Measurements from ENCODE around the gene FIZ1.

Gene FIZ1

DNA sequence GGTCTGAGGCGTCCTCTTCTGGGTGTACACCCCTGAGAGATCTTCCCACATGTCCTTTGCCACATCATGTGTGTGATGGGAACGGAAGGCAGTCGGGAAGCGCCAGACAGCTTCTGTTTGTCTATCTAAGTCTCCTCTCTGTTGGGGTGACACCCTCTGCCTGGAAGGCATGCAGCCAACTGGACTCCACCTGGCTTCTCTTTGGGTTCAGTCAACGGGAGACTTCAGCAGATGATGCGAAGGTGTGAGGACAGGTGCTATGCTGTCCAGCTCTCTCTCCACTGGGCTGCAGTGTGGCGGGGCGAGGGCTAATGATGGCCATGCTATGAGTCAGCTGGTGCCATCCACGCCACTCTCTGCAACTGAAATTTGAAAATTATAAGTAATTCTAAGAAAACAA, 39.6 kb downstream of the FIZ1 start:
- no peak for DNase-seq (ENCODE audit: low read depth in 1 of 2, low spot score in 1 of 2)
- TF ChIP-seq JUND (IDR thresholded peaks at IDR 0.05; ENCODE audit: low read depth): no peak
- in situ Hi-C loops (cut with HindIII; ENCODE audit: low pct_unique_long_range_greater_than_20kb, low sequenced_read_pairs): no loop called here

DNA sequence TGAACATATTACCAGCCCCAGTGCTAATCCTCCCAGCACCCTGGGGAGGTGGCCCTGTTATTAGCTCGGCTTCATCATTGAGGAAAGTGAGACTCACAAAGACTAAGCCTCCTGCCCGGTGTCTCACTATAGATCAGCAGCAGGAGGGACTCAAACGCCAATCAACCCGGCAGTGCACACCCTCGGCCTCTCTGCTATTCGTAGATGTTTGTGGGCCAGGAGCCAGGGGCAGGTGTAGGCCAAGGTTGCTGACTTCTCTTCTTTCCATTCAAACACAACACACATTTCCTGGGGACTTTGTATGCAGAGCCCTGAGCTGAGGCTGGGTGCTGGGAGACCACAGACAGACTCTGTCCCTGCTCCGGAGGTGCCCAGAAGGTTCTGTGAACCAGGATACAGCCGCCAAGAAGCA, 44.6 kb downstream of the FIZ1 start:
- no peak for DNase-seq (ENCODE audit: low read depth in 1 of 2, low spot score in 1 of 2)
- in situ Hi-C loops (cut with HindIII; ENCODE audit: low pct_unique_long_range_greater_than_20kb, low sequenced_read_pairs): no loop called here
- no peak for TF ChIP-seq JUND (IDR thresholded peaks at IDR 0.05; ENCODE audit: low read depth)

DNA sequence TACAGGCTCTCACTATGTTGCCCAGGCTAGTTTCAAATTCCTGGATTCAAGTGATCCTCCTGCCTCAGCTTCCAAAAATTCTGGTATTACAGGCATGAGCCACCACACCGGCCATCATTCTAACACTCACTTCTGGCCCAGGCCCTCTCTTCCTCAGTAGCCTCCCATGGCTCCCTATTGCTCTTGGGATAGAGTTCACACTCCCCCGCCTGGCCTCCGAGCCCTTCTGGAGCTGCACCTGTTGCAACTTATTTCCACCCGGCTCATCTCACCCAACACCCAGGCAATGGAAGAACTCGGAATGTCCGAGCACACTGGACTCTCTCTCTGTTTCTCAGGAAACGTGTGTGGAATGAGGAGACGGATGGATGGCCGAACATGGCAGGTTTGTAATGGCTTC, 45.0 kb downstream of the FIZ1 start:
- TF ChIP-seq JUND (IDR thresholded peaks at IDR 0.05; ENCODE audit: low read depth): no peak
- DNase-seq (ENCODE audit: low read depth in 1 of 2, low spot score in 1 of 2): no peak
- in situ Hi-C loops (cut with HindIII; ENCODE audit: low pct_unique_long_range_greater_than_20kb, low sequenced_read_pairs): no loop called here

DNA sequence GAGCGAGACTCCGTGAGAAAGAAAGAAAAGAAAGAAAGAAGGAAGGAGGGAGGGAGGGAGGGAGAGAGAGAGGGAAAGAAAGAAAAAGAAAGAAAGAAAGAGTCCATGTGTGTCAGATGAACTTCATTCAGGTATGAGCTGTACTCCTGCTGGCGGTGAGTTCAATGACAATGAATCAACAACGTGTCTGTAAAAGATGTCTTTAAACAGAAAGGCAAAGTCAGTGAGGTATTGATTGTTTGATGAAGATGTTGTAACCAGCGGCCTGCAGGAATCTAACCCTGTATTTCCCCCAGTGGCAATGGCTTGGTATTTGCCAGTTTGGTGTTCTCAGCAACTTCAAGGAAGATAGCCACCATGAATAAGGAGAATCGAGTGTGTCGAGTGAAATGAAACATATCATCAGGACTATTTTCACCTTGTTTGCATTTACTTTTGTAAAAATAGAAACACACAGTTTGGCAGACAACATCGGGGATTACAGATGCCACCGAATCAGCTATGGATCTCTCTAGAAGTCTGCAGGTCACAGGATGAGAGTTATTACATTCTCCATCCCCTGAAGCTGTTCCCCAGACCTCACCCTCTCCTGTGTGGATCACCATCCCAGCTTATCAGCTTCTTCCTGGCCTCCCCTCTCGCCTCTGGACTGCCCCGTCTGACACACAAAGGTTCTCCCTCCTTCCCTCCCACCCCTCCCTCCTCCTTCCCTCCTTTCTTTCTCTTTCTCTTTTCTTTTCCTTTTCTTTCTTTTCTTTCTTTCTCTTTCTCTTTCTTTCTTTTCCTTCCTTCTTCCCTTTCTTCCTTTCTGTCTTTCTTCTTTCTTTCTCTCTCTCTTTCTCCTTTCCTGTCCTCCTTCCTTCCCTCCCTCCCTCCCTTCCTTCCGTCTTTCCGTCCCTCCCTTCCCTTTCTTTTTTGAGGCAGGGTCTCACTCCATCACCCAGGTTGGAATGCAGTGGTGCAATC, 45.8 kb downstream of the FIZ1 start:
- in situ Hi-C loops (cut with HindIII; ENCODE audit: low pct_unique_long_range_greater_than_20kb, low sequenced_read_pairs): no loop called here
- no peak for DNase-seq (ENCODE audit: low read depth in 1 of 2, low spot score in 1 of 2)
- TF ChIP-seq JUND (IDR thresholded peaks at IDR 0.05; ENCODE audit: low read depth): no peak

DNA sequence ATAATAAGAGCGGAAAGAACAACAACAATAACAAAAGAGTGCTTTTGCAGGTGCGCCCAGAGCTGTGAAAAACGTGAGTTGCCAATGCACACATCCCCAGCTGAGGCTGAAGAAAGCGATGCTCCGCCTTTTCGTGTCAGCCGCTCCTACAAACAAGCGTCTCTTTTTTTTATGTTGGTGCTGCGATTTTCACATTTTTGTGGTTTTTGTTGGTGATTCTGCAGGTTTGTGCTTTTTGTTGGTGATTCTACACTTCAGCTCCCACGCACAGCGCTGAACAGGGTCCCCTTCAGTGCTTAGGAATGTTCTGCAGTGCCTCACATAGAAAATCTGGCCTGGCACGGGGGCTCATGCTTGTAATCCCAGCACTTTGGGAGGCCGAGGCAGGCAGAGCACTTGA, 46.7 kb downstream of the FIZ1 start:
- no peak for TF ChIP-seq JUND (IDR thresholded peaks at IDR 0.05; ENCODE audit: low read depth)
- in situ Hi-C loops (cut with HindIII; ENCODE audit: low pct_unique_long_range_greater_than_20kb, low sequenced_read_pairs): no loop called here
- DNase-seq (ENCODE audit: low read depth in 1 of 2, low spot score in 1 of 2): no peak

DNA sequence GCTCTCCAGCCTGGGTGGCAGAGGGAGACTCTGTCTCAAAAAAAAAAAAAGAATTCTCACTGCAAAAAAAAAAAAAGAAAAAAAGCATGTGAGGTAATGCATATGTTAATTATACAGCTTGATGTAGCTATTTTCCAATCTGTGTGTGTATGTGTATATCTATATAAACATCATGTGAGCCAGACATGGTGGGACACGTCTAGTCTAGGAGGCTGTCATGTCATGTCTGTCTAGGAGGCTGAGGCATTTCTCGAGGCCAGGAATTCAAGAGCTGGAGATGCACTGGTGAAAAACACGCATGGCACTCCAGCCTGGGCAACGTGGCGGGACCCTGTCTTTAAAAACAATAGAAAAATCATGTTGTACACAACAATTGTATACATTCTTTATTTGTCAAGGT, 47.1 kb downstream of the FIZ1 start:
- no peak for TF ChIP-seq JUND (IDR thresholded peaks at IDR 0.05; ENCODE audit: low read depth)
- no peak for DNase-seq (ENCODE audit: low read depth in 1 of 2, low spot score in 1 of 2)
- in situ Hi-C loops (cut with HindIII; ENCODE audit: low pct_unique_long_range_greater_than_20kb, low sequenced_read_pairs): no loop called here

DNA sequence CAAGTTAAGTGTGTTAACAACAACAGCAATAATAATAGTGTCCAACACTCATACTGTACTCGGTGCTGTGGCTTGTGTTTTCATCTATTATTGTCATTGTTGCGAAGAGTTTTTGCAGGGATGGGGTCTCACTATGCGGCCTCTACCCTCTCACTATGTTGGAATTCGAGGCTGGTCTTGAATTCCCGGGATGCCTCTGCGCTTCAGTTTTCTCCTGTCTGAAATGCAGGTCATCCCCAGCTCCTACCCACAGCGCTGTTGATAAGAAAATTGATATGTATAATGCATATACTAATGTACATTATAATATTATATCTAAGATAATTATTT, 49.0 kb downstream of the FIZ1 start:
- in situ Hi-C loops (cut with HindIII; ENCODE audit: low pct_unique_long_range_greater_than_20kb, low sequenced_read_pairs): no loop called here
- TF ChIP-seq JUND (IDR thresholded peaks at IDR 0.05; ENCODE audit: low read depth): no peak
- no peak for DNase-seq (ENCODE audit: low read depth in 1 of 2, low spot score in 1 of 2)

DNA sequence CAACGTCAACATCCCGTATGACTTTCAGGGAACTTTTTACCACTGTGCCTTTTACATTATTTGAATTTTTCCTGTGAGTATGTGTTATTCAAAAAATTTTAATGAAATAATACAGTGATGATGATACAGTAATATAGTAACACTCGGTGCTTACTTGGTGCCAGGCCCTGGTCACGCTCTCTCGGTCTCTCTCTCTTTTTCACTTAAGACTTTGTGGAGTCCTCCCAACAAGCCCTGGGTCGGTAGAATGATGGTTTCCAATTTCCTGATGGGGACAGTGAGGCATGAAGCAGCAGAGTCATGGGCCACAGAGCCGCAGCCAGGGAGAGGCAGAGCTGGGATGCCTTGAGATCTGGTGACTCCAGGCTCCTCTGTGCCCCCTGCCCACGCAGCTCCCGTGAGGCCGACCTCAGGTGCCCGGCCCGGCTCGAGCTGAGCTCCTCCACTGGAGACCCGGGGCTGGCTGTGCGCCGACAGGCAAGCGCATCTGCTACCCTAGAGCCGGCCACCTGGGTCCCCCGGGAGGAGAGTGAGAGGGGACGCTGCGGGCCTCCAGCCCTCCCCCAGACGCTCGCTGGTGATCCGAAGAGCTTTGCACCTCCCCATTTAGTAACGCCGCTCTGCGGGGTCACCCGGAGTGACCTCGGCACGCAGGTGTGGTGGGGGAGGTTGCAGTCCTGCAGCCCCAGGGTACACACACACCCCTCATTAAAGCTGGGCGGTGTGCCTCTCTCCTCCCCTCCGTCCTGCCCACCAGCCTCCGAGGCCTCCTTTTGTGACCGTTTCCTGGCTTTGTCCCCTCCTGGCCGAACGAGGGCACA, 49.6 kb downstream of the FIZ1 start:
- DNase-seq (ENCODE audit: low read depth in 1 of 2, low spot score in 1 of 2): no peak
- TF ChIP-seq JUND (IDR thresholded peaks at IDR 0.05; ENCODE audit: low read depth): no peak
- in situ Hi-C loops (cut with HindIII; ENCODE audit: low pct_unique_long_range_greater_than_20kb, low sequenced_read_pairs): no loop called here

DNA sequence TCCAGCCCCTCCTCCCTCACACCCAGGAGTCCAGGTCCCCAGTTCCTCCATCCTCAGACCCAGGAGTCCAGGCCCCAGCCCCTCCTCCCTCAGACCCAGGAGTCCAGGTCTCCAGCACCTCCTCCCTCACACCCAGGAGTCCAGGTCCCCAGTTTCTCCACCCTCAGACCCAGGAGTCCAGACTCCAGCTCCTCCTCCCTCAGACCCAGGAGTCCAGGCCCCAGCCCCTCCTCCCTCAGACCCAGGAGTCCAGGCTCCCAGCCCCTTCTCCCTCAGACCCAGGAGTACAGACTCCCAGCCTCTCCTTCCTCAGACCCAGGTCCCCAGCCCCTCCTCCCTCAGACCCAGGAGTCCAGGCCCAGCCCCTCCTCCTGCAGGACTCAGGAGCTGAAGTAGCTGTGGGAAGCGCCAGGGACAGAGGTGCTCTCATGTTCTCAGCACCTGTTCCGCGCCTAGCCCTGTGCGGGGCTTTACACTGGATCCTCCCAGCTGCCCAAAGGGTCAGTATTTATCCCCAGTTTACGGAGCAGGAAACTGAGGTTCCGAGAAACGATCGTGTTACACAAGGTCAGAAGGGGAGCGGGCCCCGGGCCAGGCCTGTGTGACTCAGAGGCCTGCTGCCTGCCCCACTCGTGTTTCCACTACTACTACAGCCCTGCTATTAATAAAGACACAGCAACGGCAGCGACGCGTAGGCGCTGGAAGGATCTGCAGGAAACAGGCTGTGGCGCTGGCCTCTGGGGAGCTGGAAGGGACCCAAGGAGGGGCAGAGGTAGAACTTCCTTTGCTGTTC, 52.3 kb downstream of the FIZ1 start:
- no peak for TF ChIP-seq JUND (IDR thresholded peaks at IDR 0.05; ENCODE audit: low read depth)
- DNase-seq (ENCODE audit: low read depth in 1 of 2, low spot score in 1 of 2): no peak
- in situ Hi-C loops (cut with HindIII; ENCODE audit: low pct_unique_long_range_greater_than_20kb, low sequenced_read_pairs): no loop called here

DNA sequence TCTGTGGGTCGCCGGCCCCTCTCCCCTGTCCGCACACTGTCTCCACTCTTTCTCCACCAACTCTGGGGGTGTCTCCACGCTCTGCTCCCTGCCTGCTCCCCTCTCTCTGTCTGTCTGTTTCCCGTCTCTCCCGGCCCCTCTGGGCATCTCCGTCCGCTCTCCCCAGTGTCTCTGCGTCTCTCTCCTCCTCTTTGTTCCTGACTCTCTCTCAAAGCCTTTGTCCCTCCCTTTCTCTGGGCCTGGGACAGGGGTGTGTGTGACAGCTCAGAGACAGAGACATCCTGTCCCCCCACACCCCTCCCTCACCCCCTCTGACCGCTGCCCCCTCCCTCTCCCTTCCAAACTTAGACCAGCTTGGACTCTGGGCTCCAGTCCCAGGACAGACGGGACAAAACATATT, 53.3 kb downstream of the FIZ1 start:
- no peak for TF ChIP-seq JUND (IDR thresholded peaks at IDR 0.05; ENCODE audit: low read depth)
- in situ Hi-C loops (cut with HindIII; ENCODE audit: low pct_unique_long_range_greater_than_20kb, low sequenced_read_pairs): no loop called here
- DNase-seq (ENCODE audit: low read depth in 1 of 2, low spot score in 1 of 2): no peak

DNA sequence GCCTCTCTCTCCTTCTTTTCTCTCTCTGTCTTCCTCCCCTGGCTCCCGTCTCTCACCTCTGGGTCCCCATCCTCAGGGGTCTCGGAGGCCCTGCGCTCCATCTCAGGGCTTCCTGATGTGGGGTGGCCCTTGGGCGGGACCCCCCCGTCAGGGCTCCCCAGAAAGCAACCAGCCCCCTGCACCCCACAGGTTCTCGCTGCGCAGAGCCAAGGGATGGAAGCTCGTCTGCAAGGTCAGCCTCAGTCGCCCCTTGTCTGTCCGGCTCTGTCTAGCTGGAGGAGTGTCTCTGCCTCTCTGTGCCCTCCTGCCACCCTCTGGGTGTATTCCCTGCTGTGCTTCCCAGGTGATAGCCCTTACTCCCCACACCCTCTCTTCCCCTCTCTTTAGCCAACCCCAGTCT, 53.9 kb downstream of the FIZ1 start, which contains the start of gene SBK3:
Gene SBK3, minus strand, starts transcription at position 101 of the 400 bp plus-strand sequence. Its CDS starts 0 bp downstream, at position 101.
- TF ChIP-seq JUND (IDR thresholded peaks at IDR 0.05; ENCODE audit: low read depth): no peak
- in situ Hi-C loops (cut with HindIII; ENCODE audit: low pct_unique_long_range_greater_than_20kb, low sequenced_read_pairs): no loop called here
- DNase-seq (ENCODE audit: low read depth in 1 of 2, low spot score in 1 of 2): no peak

DNA sequence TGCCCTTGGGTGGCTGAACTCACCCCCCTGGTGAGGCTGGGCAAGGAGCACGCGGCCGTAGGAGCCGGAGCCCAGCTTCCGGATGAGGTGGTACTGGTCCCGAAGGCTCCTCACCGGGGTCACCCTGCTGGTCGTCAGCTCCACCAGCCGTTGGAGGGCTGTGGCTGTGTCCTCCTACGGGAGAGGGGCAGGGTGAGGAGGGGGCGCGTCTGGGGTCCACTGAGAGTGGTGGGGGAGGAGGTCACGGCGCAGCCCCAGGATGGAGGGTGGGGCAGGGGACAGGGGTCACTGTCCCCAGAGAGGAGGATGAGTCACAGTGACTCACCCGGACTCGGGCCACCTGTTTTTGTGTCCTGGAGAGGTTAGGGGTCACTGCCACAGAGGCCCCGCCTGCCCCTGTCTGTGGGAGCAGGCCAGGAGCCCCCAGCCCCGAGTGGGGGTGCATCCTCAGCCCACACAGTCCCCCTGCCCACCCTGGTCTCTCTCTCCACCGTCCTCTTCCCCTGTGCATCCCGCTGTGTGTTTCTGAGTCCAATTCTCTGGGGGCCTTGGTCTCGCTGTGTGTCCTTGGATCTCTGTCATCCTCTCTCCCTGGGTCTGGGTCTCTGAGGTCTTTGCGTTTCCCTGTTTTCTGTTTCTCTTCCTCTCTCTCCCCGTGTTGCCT, 54.4 kb downstream of the FIZ1 start:
- TF ChIP-seq JUND (IDR thresholded peaks at IDR 0.05; ENCODE audit: low read depth): no peak
- DNase-seq (ENCODE audit: low read depth in 1 of 2, low spot score in 1 of 2): no peak
- in situ Hi-C loops (cut with HindIII; ENCODE audit: low pct_unique_long_range_greater_than_20kb, low sequenced_read_pairs): no loop called here
